Measurements from ENCODE around the gene VPS37C.

The VPS37C gene

GRCh38 chr11:61080526-61080925, 80.7 kb downstream of the VPS37C start:
- H3K4me2 ChIP-seq (ENCODE audit: low read depth, low read length) = no peak overlapping the region
- H3K27ac ChIP-seq (ENCODE audit: low read length) = no peak overlapping the region
- H3K4me1 ChIP-seq (ENCODE audit: low read length) = no peaks in the 10 kb centered on the region
- no peaks in the 10 kb centered on the region for H3K27me3 ChIP-seq (replicated peaks; ENCODE audit: insufficient read depth, low read length)
- TF ChIP-seq EZH2phosphoT487 (IDR thresholded peaks at IDR 0.05; ENCODE audit: low read length) (no peak), EZH2 (optimal IDR thresholded peaks at IDR 0.05; ENCODE audit: low read depth, low read length) (no peak), CTCF (IDR thresholded peaks at IDR 0.05; ENCODE audit: low read length) (no peak)
- H3K9me3 ChIP-seq (replicated peaks; ENCODE audit: insufficient read depth, low read length) = no peaks in the 10 kb centered on the region
- no peak overlapping the region for H3K9ac ChIP-seq (ENCODE audit: low read length)
- H3K4me3 ChIP-seq (ENCODE audit: low read length) = no peak overlapping the region
- no peaks in the 10 kb centered on the region for H3K36me3 ChIP-seq (replicated peaks; ENCODE audit: insufficient read depth, low read length)
- H4K20me1 ChIP-seq (ENCODE audit: insufficient read depth, low read length) = no peaks in the 10 kb centered on the region
- H3K9me2 ChIP-seq (replicated peaks; ENCODE audit: insufficient read depth, low read length) = no peaks in the 10 kb centered on the region
- H3K79me2 ChIP-seq (ENCODE audit: low read length) = no peaks in the 10 kb centered on the region
- no peaks in the 10 kb centered on the region for H3F3A ChIP-seq (ENCODE audit: insufficient read depth, low read length)
- DNase-seq = no peak
- H2AFZ ChIP-seq (ENCODE audit: low read length) = no peak overlapping the region
